SK-N-MC (cell line): Measurements from ENCODE around the gene DLEC1.
"Not testable (repeated sequence)": the region's sequence is repeated elsewhere in the genome, so short reads cannot be mapped to it uniquely, and the experiment has no call there.

Experiments used
- DNase-seq: peaks from one replicate; pipeline ENCODE4 v3.0.0-alpha.2; 2011; ENCODE audit warnings: low read depth, low spot score
- H3K27ac ChIP-seq: fragments of 200-600 bp; sonication (generic); 2 replicates; pipeline ENCODE4 v1.5.1; 2016; ENCODE audit warnings: mixed run types
- H3K36me3 ChIP-seq: fragments of 200-600 bp; sonication (generic); 2 replicates; pipeline ENCODE4 v1.6.1; 2017; ENCODE audit warnings: antibody characterized with exemption, low read length, mixed read lengths; ENCODE audit not compliant: insufficient read depth
- H3K4me3 ChIP-seq: fragments of 200-600 bp; sonication (generic); 2 replicates; pipeline ENCODE4 v1.5.1; 2016
- H3K9ac ChIP-seq: fragments of 200-600 bp; sonication (generic); 2 replicates; pipeline ENCODE4 v1.8.0; 2017; ENCODE audit warnings: mixed run types, mixed read lengths; ENCODE audit not compliant: insufficient read length
- H3K9me3 ChIP-seq: fragments of 200-600 bp; sonication (generic); 2 replicates; pipeline ENCODE4 v1.6.1; 2017; ENCODE audit warnings: low read depth, mild to moderate bottlenecking, antibody characterized with exemption, low read length, moderate library complexity, mixed read lengths
- EZH2 ChIP-seq: fragments of 200-600 bp; sonication (generic); IDR thresholded peaks from one replicate; pipeline ENCODE4 v1.6.1; 2017; ENCODE audit warnings: antibody characterized with exemption
- FOXP2 ChIP-seq: optimal IDR thresholded peaks from 2 replicates; pipeline ENCODE3; 2011; ENCODE audit warnings: mild to moderate bottlenecking, moderate library complexity; ENCODE audit not compliant: insufficient read depth; ENCODE audit errors: extremely low read length, control extremely low read depth
- POLR2AphosphoS5 ChIP-seq: IDR thresholded peaks from 2 replicates; pipeline ENCODE4 v1.6.1; 2012; ENCODE audit warnings: mild to moderate bottlenecking, low read depth, low read length, borderline replicate concordance

DLEC1 gene

GRCh38 chr3:38084334-38085310 is 45.6 kb downstream of the DLEC1 start:
- no peak overlapping the region for H3K9ac ChIP-seq
- no peak overlapping the region for H3K4me3 ChIP-seq
- TF ChIP-seq FOXP2 = no peak
- TF ChIP-seq EZH2 = no peak
- no peak for TF ChIP-seq POLR2AphosphoS5
- no peak for DNase-seq
- H3K27ac ChIP-seq = no peak overlapping the region
- no peaks in the 10 kb centered on the region for H3K9me3 ChIP-seq
- no peaks in the 10 kb centered on the region for H3K36me3 ChIP-seq

- TF ChIP-seq FOXP2 (no peak), POLR2AphosphoS5 (no peak), EZH2 (no peak)
- DNase-seq = no peak
These were observed 46.4 kb downstream of the DLEC1 start for GRCh38 chr3:38085311-38085942.

GRCh38 chr3:38085943-38086324 is 46.9 kb downstream of the DLEC1 start:
- no peak for TF ChIP-seq EZH2
- TF ChIP-seq POLR2AphosphoS5 = no peak
- TF ChIP-seq FOXP2 = no peak
- no peak overlapping the region for H3K27ac ChIP-seq
- no peaks in the 10 kb centered on the region for H3K36me3 ChIP-seq
- H3K9me3 ChIP-seq = no peaks in the 10 kb centered on the region
- DNase-seq = no peak
- no peak overlapping the region for H3K4me3 ChIP-seq
- no peak overlapping the region for H3K9ac ChIP-seq

More at GRCh38 chr3:38085311-38085942, 46.4 kb downstream of the DLEC1 start:
- no peak overlapping the region for H3K9ac ChIP-seq
- no peak overlapping the region for H3K4me3 ChIP-seq
- no peaks in the 10 kb centered on the region for H3K9me3 ChIP-seq
- H3K36me3 ChIP-seq = no peaks in the 10 kb centered on the region
- no peak overlapping the region for H3K27ac ChIP-seq

- no peak overlapping the region for H3K9ac ChIP-seq
- H3K36me3 ChIP-seq = no peaks in the 10 kb centered on the region
- no peak for DNase-seq
- H3K27ac ChIP-seq = no peak overlapping the region
- H3K4me3 ChIP-seq = no peak overlapping the region
- TF ChIP-seq FOXP2 (no peak), POLR2AphosphoS5 (no peak), EZH2 (no peak)
- H3K9me3 ChIP-seq = no peaks in the 10 kb centered on the region
These were observed 47.5 kb downstream of the DLEC1 start for GRCh38 chr3:38086496-38086895.

GRCh38 chr3:38087278-38087677 is 48.3 kb downstream of the DLEC1 start:
- H3K27ac ChIP-seq, H3K36me3 ChIP-seq, H3K9me3 ChIP-seq, DNase-seq, H3K4me3 ChIP-seq, H3K9ac ChIP-seq: not testable (repeated sequence)

- Histone ChIP-seq H3K4me3 (no peak overlapping the region), H3K9ac (no peak overlapping the region), H3K9me3 (no peaks in the 10 kb centered on the region), H3K27ac (no peak overlapping the region), H3K36me3 (no peaks in the 10 kb centered on the region)
- TF ChIP-seq EZH2 = no peak
- TF ChIP-seq POLR2AphosphoS5 = no peak
- no peak for DNase-seq
These were observed 49.4 kb downstream of the DLEC1 start for GRCh38 chr3:38088126-38089078.

- no peak for TF ChIP-seq EZH2
- TF ChIP-seq FOXP2 = no peak
- TF ChIP-seq POLR2AphosphoS5 = no peak
- DNase-seq = no peak
- Histone ChIP-seq H3K27ac (no peak overlapping the region), H3K9me3 (no peaks in the 10 kb centered on the region), H3K9ac (no peak overlapping the region), H3K4me3 (no peak overlapping the region), H3K36me3 (no peaks in the 10 kb centered on the region)
These were observed 50.2 kb downstream of the DLEC1 start for GRCh38 chr3:38089163-38089562.

- DNase-seq = no peak
- no peak for TF ChIP-seq POLR2AphosphoS5
- no peak for TF ChIP-seq EZH2
- TF ChIP-seq FOXP2 = no peak
- Histone ChIP-seq H3K9me3 (no peaks in the 10 kb centered on the region), H3K36me3 (no peaks in the 10 kb centered on the region), H3K9ac (no peak overlapping the region), H3K4me3 (no peak overlapping the region), H3K27ac (no peak overlapping the region)
These were observed 51.4 kb downstream of the DLEC1 start for GRCh38 chr3:38090453-38090852.
